Retinal pigment epithelial cell (primary cell): ENCODE results near the gene CHTOP.

Experiments
- DNase-seq: peaks from one replicate; pipeline ENCODE4 v3.0.0-alpha.2; 2010; ENCODE audit warnings: low read depth
- H3K4me3 ChIP-seq: 2 replicates; pipeline ENCODE4 v1.5.1; 2011; ENCODE audit warnings: mild to moderate bottlenecking, low read length, control low read depth, moderate library complexity
- TF ChIP-seq, protein P1 (sequence below): conservative IDR thresholded peaks from 2 replicates; pipeline ENCODE4 v1.5.1; 2011; ENCODE audit warnings: low read depth, low read length, control low read depth, inconsistent platforms

CHTOP gene

DNA sequence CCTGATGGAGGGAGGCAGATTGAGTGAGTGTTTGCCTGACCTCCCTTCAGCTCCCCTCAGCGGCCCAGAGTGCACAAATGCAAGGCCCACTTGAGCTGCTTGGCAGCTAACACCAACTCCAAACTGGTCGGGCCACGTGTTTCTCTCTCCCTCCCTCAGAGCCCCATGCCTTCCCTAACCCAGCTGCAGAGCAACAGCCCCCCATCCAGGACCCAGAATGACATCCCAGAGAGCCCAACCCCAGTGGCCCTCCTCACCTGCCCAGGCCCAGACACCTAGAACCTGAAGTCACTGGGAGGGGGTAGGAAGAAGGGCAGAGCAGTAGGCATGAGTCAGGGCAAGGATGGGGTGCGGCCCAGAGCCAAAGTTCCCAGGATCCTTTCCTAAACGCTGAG lies 17.0 kb upstream of the CHTOP start:
- H3K4me3 ChIP-seq = no peak overlapping the region
- TF ChIP-seq, protein P1, sequence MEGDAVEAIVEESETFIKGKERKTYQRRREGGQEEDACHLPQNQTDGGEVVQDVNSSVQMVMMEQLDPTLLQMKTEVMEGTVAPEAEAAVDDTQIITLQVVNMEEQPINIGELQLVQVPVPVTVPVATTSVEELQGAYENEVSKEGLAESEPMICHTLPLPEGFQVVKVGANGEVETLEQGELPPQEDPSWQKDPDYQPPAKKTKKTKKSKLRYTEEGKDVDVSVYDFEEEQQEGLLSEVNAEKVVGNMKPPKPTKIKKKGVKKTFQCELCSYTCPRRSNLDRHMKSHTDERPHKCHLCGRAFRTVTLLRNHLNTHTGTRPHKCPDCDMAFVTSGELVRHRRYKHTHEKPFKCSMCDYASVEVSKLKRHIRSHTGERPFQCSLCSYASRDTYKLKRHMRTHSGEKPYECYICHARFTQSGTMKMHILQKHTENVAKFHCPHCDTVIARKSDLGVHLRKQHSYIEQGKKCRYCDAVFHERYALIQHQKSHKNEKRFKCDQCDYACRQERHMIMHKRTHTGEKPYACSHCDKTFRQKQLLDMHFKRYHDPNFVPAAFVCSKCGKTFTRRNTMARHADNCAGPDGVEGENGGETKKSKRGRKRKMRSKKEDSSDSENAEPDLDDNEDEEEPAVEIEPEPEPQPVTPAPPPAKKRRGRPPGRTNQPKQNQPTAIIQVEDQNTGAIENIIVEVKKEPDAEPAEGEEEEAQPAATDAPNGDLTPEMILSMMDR = no peak
- no peak for DNase-seq

GRCh38 chr1:153617663-153618062 lies 16.2 kb upstream of the CHTOP start:
- no peak overlapping the region for H3K4me3 ChIP-seq
- DNase-seq = no peak

DNA sequence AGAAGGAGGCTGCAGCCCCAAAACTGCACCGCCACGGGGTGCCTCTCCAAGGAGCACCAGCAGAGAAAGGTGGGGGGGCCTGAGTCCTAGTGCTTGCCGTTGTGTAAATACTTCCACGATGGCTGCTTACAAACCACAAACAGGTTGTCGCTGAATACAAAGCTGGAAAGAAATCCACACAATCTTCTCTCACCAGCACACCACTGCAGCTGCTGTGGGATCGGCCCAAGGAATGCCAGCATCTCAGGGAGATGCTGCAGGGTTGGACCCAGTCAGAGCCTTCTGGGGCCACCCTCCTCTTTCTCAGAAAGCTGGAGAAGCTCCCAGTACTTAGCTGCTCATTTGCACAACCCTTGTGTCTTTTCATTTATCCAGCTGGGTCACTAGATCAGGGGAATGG lies 14.7 kb upstream of the CHTOP start:
- TF ChIP-seq, protein P1 = no peak
- no peak overlapping the region for H3K4me3 ChIP-seq
- DNase-seq = no peak

More at GRCh38 chr1:153617663-153618062, 16.2 kb upstream of the CHTOP start:
- TF ChIP-seq, protein P1 = no peak

DNA sequence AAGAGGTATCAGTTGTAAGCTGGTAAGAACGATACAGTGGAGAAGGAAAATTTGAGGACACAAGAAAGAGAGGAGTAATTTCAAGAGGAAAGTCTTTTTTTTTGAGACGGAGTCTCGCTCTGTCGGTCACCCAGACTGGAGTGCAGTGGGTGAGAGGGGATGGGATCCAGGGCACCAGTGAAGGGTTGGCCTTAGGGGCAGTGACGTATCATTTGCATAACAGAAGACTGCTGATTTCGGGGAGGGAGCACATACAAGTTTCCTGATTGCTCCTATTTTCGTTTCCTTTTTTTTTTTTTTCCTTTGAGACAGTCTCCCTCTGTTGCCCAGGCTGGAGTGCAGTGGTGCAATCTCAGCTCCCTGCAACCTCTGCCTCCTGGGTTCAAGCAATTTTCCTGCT lies 10.8 kb upstream of the CHTOP start:
- TF ChIP-seq, protein P1 = no peak
- H3K4me3 ChIP-seq = no peak overlapping the region
- DNase-seq = no peak

DNA sequence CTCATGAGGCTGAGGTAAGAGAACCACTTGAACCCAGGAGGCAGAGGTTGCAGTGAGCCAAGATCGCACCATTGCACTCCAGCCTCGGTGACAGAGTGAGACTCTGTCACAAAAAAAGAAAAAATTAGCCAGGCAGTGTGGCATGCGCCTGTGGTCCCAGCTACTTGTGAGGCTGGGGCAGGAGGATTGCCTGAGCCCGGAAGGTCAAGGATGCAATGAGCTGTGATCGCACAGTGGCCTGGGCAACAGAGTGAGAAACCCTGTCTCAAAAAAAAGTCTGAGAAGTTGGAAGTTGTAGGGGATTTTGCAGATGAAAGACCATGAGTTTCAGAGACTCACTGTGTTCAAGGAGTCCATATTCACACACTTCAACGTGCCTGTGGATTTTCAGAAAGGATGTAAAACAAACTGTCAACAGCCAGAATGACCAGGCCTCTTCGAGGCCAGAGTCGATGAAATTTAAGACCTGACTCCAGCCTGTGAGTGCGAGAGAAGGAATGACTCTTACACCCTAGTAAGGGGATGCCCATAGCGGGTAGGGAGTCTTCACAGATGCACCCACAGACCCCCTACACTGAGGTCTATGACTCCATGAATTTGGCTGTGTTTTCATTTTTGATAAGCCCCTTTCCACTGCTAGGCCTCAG lies 8.8 kb upstream of the CHTOP start:
- H3K4me3 ChIP-seq = no peak overlapping the region
- DNase-seq = no peak
- TF ChIP-seq, protein P1 = no peak

GRCh38 chr1:153626477-153626903 lies 7.4 kb upstream of the CHTOP start:
- TF ChIP-seq, protein P1 = no peak
- H3K4me3 ChIP-seq = peak overlapping the region; percentile 62
- no peak for DNase-seq
